Coronary artery (tissue), 2 donors: ENCODE results near the gene TMEM198.

Experiments
- DNase-seq: peaks from one replicate; pipeline ENCODE4 v3.0.0-alpha.2; 2017; ENCODE audit warnings: low spot score
- H3K27ac ChIP-seq, 2 donors: fragments of 200-600 bp; sonication (generic); one replicate each; pipeline ENCODE4 v1.5.1; 2016 to 2019
- H3K4me3 ChIP-seq: fragments of 200-600 bp; sonication (generic); 2 replicates; pipeline ENCODE4 v1.5.1; 2016; ENCODE audit warnings: mild to moderate bottlenecking, moderate library complexity
- CTCF ChIP-seq: fragments of 200-600 bp; sonication (generic); IDR thresholded peaks from one replicate; pipeline ENCODE4 v1.5.1; 2019; ENCODE audit warnings: antibody characterized with exemption

TMEM198 gene

GRCh38 chr2:219508971-219509779, 34.7 kb upstream of the TMEM198 start:
- TF ChIP-seq CTCF: no peak
- no peak for DNase-seq
- Histone ChIP-seq H3K4me3 (peak overlapping the region; percentile 65), H3K27ac (no peak overlapping the region)

GRCh38 chr2:219509780-219510511, 33.9 kb upstream of the TMEM198 start:
- peak overlapping the region in 1 of 2 donors; percentile 17 for H3K27ac ChIP-seq
- peak overlapping the region; percentile 65 for H3K4me3 ChIP-seq
- no peak for DNase-seq
- TF ChIP-seq CTCF: peak; percentile 51

- H3K27ac ChIP-seq: no peak overlapping the region
- no peak for TF ChIP-seq CTCF
- DNase-seq: no peak
- peak overlapping the region; percentile 65 for H3K4me3 ChIP-seq
Measured at GRCh38 chr2:219510512-219511135, 33.2 kb upstream of the TMEM198 start.

GRCh38 chr2:219511547-219512325, 32.1 kb upstream of the TMEM198 start:
- no peak for DNase-seq
- no peak for TF ChIP-seq CTCF
- H3K4me3 ChIP-seq: no peak overlapping the region
- H3K27ac ChIP-seq: no peak overlapping the region

- H3K27ac ChIP-seq: no peak overlapping the region
- DNase-seq: no peak
- no peak for TF ChIP-seq CTCF
- no peak overlapping the region for H3K4me3 ChIP-seq
Measured at GRCh38 chr2:219512524-219513216, 31.2 kb upstream of the TMEM198 start.

- Histone ChIP-seq H3K27ac (no peak overlapping the region), H3K4me3 (peak overlapping the region; percentile 43)
- no peak for DNase-seq
- TF ChIP-seq CTCF: no peak
Measured at GRCh38 chr2:219513787-219514186, 30.0 kb upstream of the TMEM198 start.
